ENCODE measurements around the gene IL16. TPM values are rescaled to one million over a fixed set of nuclear protein-coding genes. Genes with fewer than 3 reads are reported as not detected.
"Not testable (repeated sequence)": the region's sequence is repeated elsewhere in the genome, so short reads cannot be mapped to it uniquely, and the experiment has no call there.

IL16 gene
- total RNA-seq, 1 experiment from 2014 or later: not detected

- DNase-seq (ENCODE audit: low read depth): no peak
Observed at GRCh38 chr15:81311752-81312464, 115.2 kb downstream of the IL16 start.

- peak; percentile 99 for DNase-seq (ENCODE audit: low read depth)
Observed at GRCh38 chr15:81312790-81313543, 116.3 kb downstream of the IL16 start.

- no peak for DNase-seq (ENCODE audit: low read depth)
Observed at GRCh38 chr15:81313686-81314085, 117.0 kb downstream of the IL16 start.

- no peak for DNase-seq (ENCODE audit: low read depth)
Observed at GRCh38 chr15:81314378-81314777, 117.7 kb downstream of the IL16 start.

GRCh38 chr15:81315452-81316175 is 118.9 kb downstream of the IL16 start:
- DNase-seq (ENCODE audit: low read depth): no peak

GRCh38 chr15:81316267-81316666 is 119.6 kb downstream of the IL16 start:
- no peak for DNase-seq (ENCODE audit: low read depth)

GRCh38 chr15:81317642-81318017 is 121.0 kb downstream of the IL16 start:
- DNase-seq (ENCODE audit: low read depth): no peak

- DNase-seq (ENCODE audit: low read depth): no peak
Observed at GRCh38 chr15:81321667-81322066, 125.0 kb downstream of the IL16 start.

- DNase-seq (ENCODE audit: low read depth): no peak
Observed at GRCh38 chr15:81322676-81323253, 126.1 kb downstream of the IL16 start.

- no peak for DNase-seq (ENCODE audit: low read depth)
Observed at GRCh38 chr15:81323559-81323943, 126.9 kb downstream of the IL16 start.

GRCh38 chr15:81323944-81324881 is 127.5 kb downstream of the IL16 start, which contains the start of gene STARD5:
TSS of gene STARD5 (minus strand) at chr15:81324141. CDS start at chr15:81324099, 42 bp downstream.
- peak; percentile 96 for DNase-seq (ENCODE audit: low read depth)

GRCh38 chr15:81326466-81327212 is 130.0 kb downstream of the IL16 start:
- no peak for DNase-seq (ENCODE audit: low read depth)

GRCh38 chr15:81327516-81327915 is 130.8 kb downstream of the IL16 start:
- DNase-seq (ENCODE audit: low read depth): peak; percentile 86

- DNase-seq (ENCODE audit: low read depth): no peak
Observed at GRCh38 chr15:81329446-81329845, 132.8 kb downstream of the IL16 start.

GRCh38 chr15:81330366-81331090 is 133.8 kb downstream of the IL16 start:
- DNase-seq (ENCODE audit: low read depth): no peak

- DNase-seq (ENCODE audit: low read depth): not testable (repeated sequence)
Observed at GRCh38 chr15:81331141-81331540, 134.5 kb downstream of the IL16 start.

GRCh38 chr15:81331600-81331999 is 134.9 kb downstream of the IL16 start:
- no peak for DNase-seq (ENCODE audit: low read depth)

GRCh38 chr15:81332326-81332725 is 135.6 kb downstream of the IL16 start:
- DNase-seq (ENCODE audit: low read depth): no peak

- DNase-seq (ENCODE audit: low read depth): no peak
Observed at GRCh38 chr15:81333363-81333762, 136.7 kb downstream of the IL16 start.
